DMS153 treated with DMSO at 0.1 percent for 48 hours (cell line): ENCODE measurements around the gene TTLL8.

Experiments
- DNase-seq: peaks from one replicate; lab custom pipeline; 2025; ENCODE audit not compliant: unreplicated experiment; lab: John Stamatoyannopoulos, UW

The TTLL8 gene

GRCh38 chr22:50008151-50009040 is 49.7 kb downstream of the TTLL8 start:
- DNase-seq: peak; percentile 86

- peak; percentile 8 for DNase-seq
Measured at GRCh38 chr22:50007057-50007511, 51.0 kb downstream of the TTLL8 start.

- DNase-seq: no peak
Measured at GRCh38 chr22:50004918-50005317, 53.2 kb downstream of the TTLL8 start.

GRCh38 chr22:50002791-50003190 is 55.3 kb downstream of the TTLL8 start:
- DNase-seq: no peak

GRCh38 chr22:50001388-50002231 is 56.5 kb downstream of the TTLL8 start:
- DNase-seq: no peak

- DNase-seq: no peak
Measured at GRCh38 chr22:50000587-50001387, 57.3 kb downstream of the TTLL8 start.

- DNase-seq: no peak
Measured at GRCh38 chr22:49999946-50000586, 58.0 kb downstream of the TTLL8 start.

GRCh38 chr22:49999063-49999945 is 58.8 kb downstream of the TTLL8 start:
- DNase-seq: no peak

GRCh38 chr22:49998718-49999062 is 59.4 kb downstream of the TTLL8 start:
- no peak for DNase-seq

- no peak for DNase-seq
Measured at GRCh38 chr22:49997932-49998717, 60.0 kb downstream of the TTLL8 start.

GRCh38 chr22:49997251-49997599 is 60.9 kb downstream of the TTLL8 start:
- DNase-seq: no peak

- DNase-seq: no peak
Measured at GRCh38 chr22:49996518-49997250, 61.4 kb downstream of the TTLL8 start.

GRCh38 chr22:49996119-49996517 is 62.0 kb downstream of the TTLL8 start:
- DNase-seq: no peak

GRCh38 chr22:49995361-49996118 is 62.6 kb downstream of the TTLL8 start:
- DNase-seq: no peak

- no peak for DNase-seq
Measured at GRCh38 chr22:49995041-49995360, 63.1 kb downstream of the TTLL8 start.

GRCh38 chr22:49994361-49995040 is 63.6 kb downstream of the TTLL8 start:
- no peak for DNase-seq

GRCh38 chr22:49993649-49994360 is 64.3 kb downstream of the TTLL8 start:
- no peak for DNase-seq
